IMR-90 (cell line): ENCODE results near the gene TMEM14B. TPM values are rescaled to one million over a fixed set of nuclear protein-coding genes. Genes with fewer than 3 reads are reported as not detected.
A peak's percentile ranks its signal among the peaks of the same experiment; 100 is the strongest.

ENCODE experiments used
- ATAC-seq: fragments of 200-7000 bp; cut with Tn5 transposase; 2 replicates; pipeline ENCODE4 v1.9.1; 2020; ENCODE audit warnings: low read depth, mild to moderate bottlenecking, moderate library complexity
- BruUV-seq: library from RNA; stranded (reverse); fragments of 400-500 nt; replicated peaks from 2 replicates; lab custom pipeline; 2021; lab: Mats Ljungman, UMichigan
- CTCF ChIA-PET: fragments of 300-600 bp; formaldehyde crosslinking; extraction: SDS; loops from one replicate; lab custom pipeline; 2021; ENCODE audit warnings: antibody characterized with exemption; lab: Yijun Ruan, JAX
- POLR2A ChIA-PET: fragments of 300-600 bp; sonication (Branson Sonifier 250); formaldehyde crosslinking; loops from one replicate; lab custom pipeline; 2022; ENCODE audit warnings: antibody characterized with exemption; ENCODE audit not compliant: unreplicated experiment; lab: Charles Lee
- DNase-seq: peaks from one replicate; pipeline ENCODE4 v3.0.0; 2013
- H2AFZ ChIP-seq: replicated peaks from 2 replicates; pipeline ENCODE3; 2013; ENCODE audit warnings: low read length, mild to moderate bottlenecking; ENCODE audit not compliant: poor library complexity
- H2AK5ac ChIP-seq: 2 replicates; pipeline ENCODE4 v1.6.1; 2013; ENCODE audit warnings: low read depth, low read length, inconsistent platforms
- H2AK9ac ChIP-seq: replicated peaks from 2 replicates; pipeline ENCODE3; 2013; ENCODE audit warnings: mild to moderate bottlenecking, low read depth, low read length, moderate library complexity; ENCODE audit not compliant: poor library complexity
- H2BK120ac ChIP-seq: 2 replicates; pipeline ENCODE4 v1.6.1; 2013; ENCODE audit warnings: low read depth, low read length, inconsistent platforms
- H2BK15ac ChIP-seq: 3 replicates; pipeline ENCODE4 v1.6.1; 2013; ENCODE audit warnings: low read depth, low read length, inconsistent platforms
- H2BK20ac ChIP-seq: 2 replicates; pipeline ENCODE4 v1.6.1; 2013; ENCODE audit warnings: low read depth, mild to moderate bottlenecking, inconsistent platforms, low read length, moderate library complexity
- H2BK5ac ChIP-seq: 2 replicates; pipeline ENCODE4 v1.6.1; 2013; ENCODE audit warnings: mild to moderate bottlenecking, low read depth, low read length, inconsistent platforms; ENCODE audit not compliant: poor library complexity, severe bottlenecking
- H3K14ac ChIP-seq: replicated peaks from 2 replicates; pipeline ENCODE4 v1.6.1; 2013; ENCODE audit warnings: low read depth, low read length, inconsistent platforms
- H3K18ac ChIP-seq: 2 replicates; pipeline ENCODE4 v1.6.1; 2013; ENCODE audit warnings: low read depth, low read length, control low read depth
- H3K23ac ChIP-seq: 2 replicates; pipeline ENCODE4 v1.6.1; 2013; ENCODE audit warnings: low read depth, low read length, inconsistent platforms
- H3K27ac ChIP-seq: 2 replicates; pipeline ENCODE4 v1.5.1; 2013; ENCODE audit warnings: mild to moderate bottlenecking, control low read depth, low read length; ENCODE audit not compliant: insufficient read depth
- H3K27me3 ChIP-seq: 2 replicates; pipeline ENCODE4 v1.6.1; 2013; ENCODE audit warnings: low read length; ENCODE audit not compliant: control insufficient read depth, insufficient read depth
- H3K36me3 ChIP-seq: 2 replicates; pipeline ENCODE4 v1.6.1; 2013; ENCODE audit warnings: low read length, mixed read lengths; ENCODE audit not compliant: control insufficient read depth, insufficient read depth
- H3K4ac ChIP-seq: 2 replicates; pipeline ENCODE4 v1.6.1; 2013; ENCODE audit warnings: low read depth, low read length, inconsistent platforms
- H3K4me1 ChIP-seq: 2 replicates; pipeline ENCODE4 v1.6.1; 2013; ENCODE audit warnings: low read length, mixed read lengths; ENCODE audit not compliant: control insufficient read depth, insufficient read depth
- H3K4me2 ChIP-seq: 2 replicates; pipeline ENCODE4 v1.6.1; 2013; ENCODE audit warnings: low read depth, mild to moderate bottlenecking, control low read depth, low read length, moderate library complexity
- H3K4me3 ChIP-seq: 2 replicates; pipeline ENCODE4 v1.5.1; 2013; ENCODE audit warnings: low read depth, mild to moderate bottlenecking, control low read depth, low read length, moderate library complexity; ENCODE audit not compliant: insufficient read depth
- H3K56ac ChIP-seq: 2 replicates; pipeline ENCODE4 v1.6.1; 2013; ENCODE audit warnings: low read length, inconsistent platforms; ENCODE audit not compliant: insufficient read depth; ENCODE audit errors: extremely low read depth
- H3K79me1 ChIP-seq, 2 experiments: 2 replicates each; pipeline ENCODE4 v1.6.1; 2013; ENCODE audit warnings: low read length in 2 of 2, inconsistent platforms in 1 of 2, low read depth in 1 of 2
- H3K9ac ChIP-seq: 2 replicates; pipeline ENCODE4 v1.6.1; 2013; ENCODE audit warnings: low read depth, low read length, control low read depth
- H3K9me1 ChIP-seq: 2 replicates; pipeline ENCODE4 v1.6.1; 2013; ENCODE audit warnings: low read length, inconsistent platforms; ENCODE audit not compliant: insufficient read depth
- H3K9me3 ChIP-seq: 2 replicates; pipeline ENCODE4 v1.6.1; 2013; ENCODE audit warnings: low read length; ENCODE audit not compliant: control insufficient read depth, insufficient read depth
- H4K20me1 ChIP-seq: 2 replicates; pipeline ENCODE4 v1.6.1; 2013; ENCODE audit warnings: low read length, inconsistent platforms; ENCODE audit not compliant: insufficient read depth
- H4K5ac ChIP-seq: 2 replicates; pipeline ENCODE4 v1.6.1; 2013; ENCODE audit warnings: mild to moderate bottlenecking, low read depth, low read length, control low read depth
- H4K8ac ChIP-seq, 2 experiments: 2 replicates each; pipeline ENCODE4 v1.6.1; 2013; ENCODE audit warnings: low read depth in 2 of 2, low read length in 2 of 2, control low read depth in 1 of 2, inconsistent platforms in 1 of 2
- H4K91ac ChIP-seq: 2 replicates; pipeline ENCODE4 v1.6.1; 2013; ENCODE audit warnings: low read depth, low read length, inconsistent platforms; ENCODE audit not compliant: insufficient read depth
- BHLHE40 ChIP-seq: fragments of 150-350 bp; IDR thresholded peaks from 2 replicates; pipeline ENCODE4 v1.6.1; 2016; ENCODE audit warnings: mild to moderate bottlenecking, low read depth, low read length
- CEBPB ChIP-seq: IDR thresholded peaks from 2 replicates; pipeline ENCODE4 v1.6.1; 2012; ENCODE audit warnings: low read depth, low read length, improper control_type of control experiment
- ELK1 ChIP-seq: fragments of 150-350 bp; IDR thresholded peaks from 2 replicates; pipeline ENCODE4 v1.6.1; 2016; ENCODE audit warnings: low read depth, mild to moderate bottlenecking, low read length, moderate library complexity, borderline replicate concordance
- MAFK ChIP-seq: IDR thresholded peaks from 2 replicates; pipeline ENCODE4 v1.6.1; 2012; ENCODE audit warnings: low read depth, low read length, improper control_type of control experiment
- MAZ ChIP-seq: IDR thresholded peaks from 2 replicates; pipeline ENCODE4 v1.6.1; 2012; ENCODE audit warnings: low read depth, mild to moderate bottlenecking, low read length, improper control_type of control experiment, moderate library complexity, borderline replicate concordance
- MXI1 ChIP-seq: IDR thresholded peaks from 2 replicates; pipeline ENCODE4 v1.6.1; 2012; ENCODE audit warnings: low read depth, mild to moderate bottlenecking, low read length, moderate library complexity, borderline replicate concordance
- POLR2A ChIP-seq: IDR thresholded peaks from 2 replicates; pipeline ENCODE4 v1.6.1; 2012; ENCODE audit warnings: mild to moderate bottlenecking, low read depth, low read length
- RAD21 ChIP-seq: IDR thresholded peaks from 2 replicates; pipeline ENCODE4 v1.6.1; 2012; ENCODE audit warnings: low read length, improper control_type of control experiment
- RCOR1 ChIP-seq: IDR thresholded peaks from 2 replicates; pipeline ENCODE4 v1.6.1; 2012; ENCODE audit warnings: mild to moderate bottlenecking, low read length, improper control_type of control experiment; ENCODE audit not compliant: insufficient replicate concordance
- WGBS, 2 experiments: methylation state at CpG; one replicate each; pipeline versions ENCODE4 v1.1.5 to v1.1.7; 2013; ENCODE audit warnings: missing lambda C conversion rate in 2 of 2; ENCODE audit not compliant: insufficient read length in 1 of 2; ENCODE audit errors: extremely low coverage in 2 of 2; 5-methylcytosine and 5-hydroxymethylcytosine counted together
- dilution Hi-C: fragments of 300-500 bp; cut with HindIII; formaldehyde crosslinking; loops from one replicate; pipeline ENCODE4 v1.14.3; 2018; ENCODE audit warnings: low sequenced_read_pairs; ENCODE audit not compliant: unreplicated experiment
- in situ Hi-C: fragments of 300-500 bp; cut with MboI; formaldehyde crosslinking; loops from 3 replicates; pipeline ENCODE4 v1.14.3; 2019; ENCODE audit warnings: low sequenced_read_pairs, inconsistent platforms, mixed read lengths
- intact Hi-C: fragments of 100-400 bp; cut with micrococcal nuclease; formaldehyde crosslinking; loops from 2 replicates; pipeline ENCODE4 v1.10.0; 2022
- polyA plus RNA-seq, 3 experiments: library from polyadenylated mRNA; depleted of rRNA; stranded (reverse); fragments of >200 nt; gene quantifications; 2 replicates each; pipeline ENCODE4 v1.2.3, GENCODE V29; 2012; ENCODE audit warnings: low replicate concordance in 1 of 3
- total RNA-seq: library from RNA; depleted of rRNA; stranded (reverse); fragments of >200 nt; gene quantifications from 2 replicates; pipeline ENCODE4 v1.2.3, GENCODE V29; 2012

The TMEM14B gene
- total and polyA plus RNA-seq, 2 of the 4 experiments (the other 2 are of a cell fraction): 66.5 to 81.4 TPM

- no peak for TF ChIP-seq ELK1
These were observed 24.1 kb upstream of the TMEM14B start (continued) for GRCh38 chr6:10723567-10723881.

GRCh38 chr6:10725044-10725443, 22.6 kb upstream of the TMEM14B start:
- intact Hi-C loops: no loop called here

More at GRCh38 chr6:10725044-10725443, 22.6 kb upstream of the TMEM14B start:
- Histone ChIP-seq H2BK15ac (no peak overlapping the region), H2BK120ac (no peak overlapping the region), H4K5ac (no peak overlapping the region), H3K9me3 (no peaks in the 10 kb centered on the region), H4K8ac (no peak overlapping the region), H2AFZ (no peak overlapping the region), H3K4me2 (no peak overlapping the region), H2BK5ac (no peak overlapping the region), H4K20me1 (peaks cover 7% of the 10 kb centered on the region; the same call in 1 of the 2 replicates), H3K4me1 (peaks cover 6% of the 10 kb centered on the region), H2BK20ac (no peak overlapping the region), H3K4ac (no peak overlapping the region), H3K9ac (no peak overlapping the region), H3K9me1 (peaks cover 13% of the 10 kb centered on the region), H2AK5ac (no peak overlapping the region), H3K18ac (no peak overlapping the region), H3K27me3 (no peaks in the 10 kb centered on the region), H4K91ac (no peak overlapping the region; the same call in 1 of the 2 replicates), H3K23ac (0 out of 2 replicates have a peak overlapping the region, but pooled peaks have one; percentile 99), H3K79me1 (peaks cover 31 to 61% of the 10 kb centered on the region in 2 experiments), H3K14ac (no peak overlapping the region), H3K4me3 (no peak overlapping the region), H3K36me3 (peaks cover 32% of the 10 kb centered on the region), H3K27ac (no peak overlapping the region), H3K56ac (no peak overlapping the region), H2AK9ac (no peak overlapping the region)
- ATAC-seq: no peak
- dilution Hi-C loops: no loop called here
- ChIA-PET POLR2A (no interaction called here), CTCF (no interaction called here)
- no peak for DNase-seq
- in situ Hi-C loops: loop anchor here (25.0 kb wide), 1 partner anchor 1238 kb away; no protein-coding TSS in a partner anchor
- TF ChIP-seq CEBPB (no peak), POLR2A (no peak), MAFK (no peak), MAZ (no peak), BHLHE40 (no peak), RAD21 (no peak), MXI1 (no peak), RCOR1 (no peak)
- WGBS, 2 experiments: 88% methylated on average over 2 of the region's 6 CpGs; no CpG with 5 or more reads in 1 of the 2 experiments
- no TSS peak for BruUV-seq
